ENCODE data around the gene TEX48. TPM values are rescaled to one million over a fixed set of nuclear protein-coding genes. Genes with fewer than 3 reads are reported as not detected.

TEX48 gene
- total RNA-seq, 1 donor from 2014 or later: not detected

DNA sequence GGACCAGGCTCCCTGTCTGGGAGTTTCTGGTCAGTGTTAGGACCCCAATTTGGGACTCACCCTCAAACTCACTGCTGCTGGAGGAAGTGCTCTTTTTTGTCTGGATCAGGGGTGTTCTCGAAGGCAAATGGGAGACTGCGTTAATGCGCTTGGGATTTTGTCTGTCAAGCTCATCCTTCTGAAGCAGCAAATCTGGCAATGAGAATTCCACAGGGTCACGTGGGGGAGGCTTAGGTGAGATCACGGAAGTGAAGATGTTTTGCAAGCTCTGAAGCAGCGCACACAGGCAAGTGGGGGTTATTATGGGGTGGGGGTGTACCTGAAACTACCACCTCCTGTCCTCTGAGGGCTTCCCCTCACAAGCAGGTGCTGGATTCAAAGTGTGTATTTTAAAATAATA is 13.8 kb downstream of the TEX48 start:
- Histone ChIP-seq H3K27ac (no peak overlapping the region), H3K4me2 (no peak overlapping the region), H3K4me1 (peaks cover 6% of the 10 kb centered on the region), H3K4me3 (no peak overlapping the region), H3K79me2 (ENCODE audit: low read depth) (no peaks in the 10 kb centered on the region), H3K9ac (no peak overlapping the region), H2AFZ (replicated peaks) (no peak overlapping the region), H3K27me3 (no peaks in the 10 kb centered on the region), H3K36me3 (no peaks in the 10 kb centered on the region), H4K20me1 (ENCODE audit: low read depth) (no peaks in the 10 kb centered on the region), H3F3A (ENCODE audit: low read depth) (no peaks in the 10 kb centered on the region), H3K9me3 (ENCODE audit: low read depth) (no peaks in the 10 kb centered on the region)
- TF ChIP-seq EZH2phosphoT487 (IDR thresholded peaks at IDR 0.05): no peak
- TF ChIP-seq, protein P1, sequence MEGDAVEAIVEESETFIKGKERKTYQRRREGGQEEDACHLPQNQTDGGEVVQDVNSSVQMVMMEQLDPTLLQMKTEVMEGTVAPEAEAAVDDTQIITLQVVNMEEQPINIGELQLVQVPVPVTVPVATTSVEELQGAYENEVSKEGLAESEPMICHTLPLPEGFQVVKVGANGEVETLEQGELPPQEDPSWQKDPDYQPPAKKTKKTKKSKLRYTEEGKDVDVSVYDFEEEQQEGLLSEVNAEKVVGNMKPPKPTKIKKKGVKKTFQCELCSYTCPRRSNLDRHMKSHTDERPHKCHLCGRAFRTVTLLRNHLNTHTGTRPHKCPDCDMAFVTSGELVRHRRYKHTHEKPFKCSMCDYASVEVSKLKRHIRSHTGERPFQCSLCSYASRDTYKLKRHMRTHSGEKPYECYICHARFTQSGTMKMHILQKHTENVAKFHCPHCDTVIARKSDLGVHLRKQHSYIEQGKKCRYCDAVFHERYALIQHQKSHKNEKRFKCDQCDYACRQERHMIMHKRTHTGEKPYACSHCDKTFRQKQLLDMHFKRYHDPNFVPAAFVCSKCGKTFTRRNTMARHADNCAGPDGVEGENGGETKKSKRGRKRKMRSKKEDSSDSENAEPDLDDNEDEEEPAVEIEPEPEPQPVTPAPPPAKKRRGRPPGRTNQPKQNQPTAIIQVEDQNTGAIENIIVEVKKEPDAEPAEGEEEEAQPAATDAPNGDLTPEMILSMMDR (IDR thresholded peaks at IDR 0.05): no peak
- no peak for TF ChIP-seq EZH2 (IDR thresholded peaks at IDR 0.05)
- Mint-ChIP-seq H3K9me3 (peaks cover 3% of the 10 kb centered on the region), H3K27me3 (ENCODE audit: insufficient read depth, low read depth) (peaks cover 2% of the 10 kb centered on the region), H3K4me3 (no peak overlapping the region), H3K4me1 (peaks cover 13% of the 10 kb centered on the region), H3K27ac (peak overlapping the region; percentile 2), H3K36me3 (no peaks in the 10 kb centered on the region)
- DNase-seq (ENCODE audit: low spot score): no peak

DNA sequence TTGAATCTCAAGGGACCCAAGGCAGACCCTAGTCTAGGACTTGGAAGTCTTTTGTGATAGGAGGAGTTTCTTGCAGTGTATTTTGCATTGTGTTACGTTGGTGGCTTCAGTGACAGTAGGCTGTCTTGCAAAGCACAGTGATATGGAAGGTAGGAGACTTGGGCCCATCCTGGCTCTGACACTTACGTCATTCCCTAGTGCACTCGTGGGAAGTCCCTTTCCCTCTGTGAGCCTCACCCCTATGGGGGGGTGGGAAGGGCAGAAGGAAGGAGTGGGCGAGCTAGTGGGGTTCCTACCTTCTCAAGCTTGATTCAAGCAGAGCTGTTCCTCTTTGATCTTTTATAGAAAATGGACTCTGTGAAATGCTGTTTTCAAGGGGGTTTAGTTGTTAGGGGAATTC is 15.1 kb downstream of the TEX48 start:
- no peaks in the 10 kb centered on the region for H3F3A ChIP-seq (ENCODE audit: low read depth)
- H3K4me1 Mint-ChIP-seq: peaks cover 17% of the 10 kb centered on the region
- no peaks in the 10 kb centered on the region for H3K36me3 ChIP-seq
- H3K27ac Mint-ChIP-seq: peak overlapping the region; percentile 42
- no peaks in the 10 kb centered on the region for H3K36me3 Mint-ChIP-seq
- H3K4me1 ChIP-seq: peaks cover 6% of the 10 kb centered on the region
- no peaks in the 10 kb centered on the region for H3K27me3 ChIP-seq
- DNase-seq (ENCODE audit: low spot score): no peak
- peaks cover 2% of the 10 kb centered on the region for H3K27me3 Mint-ChIP-seq (ENCODE audit: insufficient read depth, low read depth)
- H3K27ac ChIP-seq: no peak overlapping the region
- H3K9me3 Mint-ChIP-seq: peaks cover 3% of the 10 kb centered on the region
- no peak overlapping the region for H3K4me2 ChIP-seq
- H3K4me3 ChIP-seq: no peak overlapping the region
- no peak for TF ChIP-seq EZH2phosphoT487 (IDR thresholded peaks at IDR 0.05)
- TF ChIP-seq EZH2 (IDR thresholded peaks at IDR 0.05): no peak
- TF ChIP-seq, protein P1 (IDR thresholded peaks at IDR 0.05): no peak
- no peaks in the 10 kb centered on the region for H3K79me2 ChIP-seq (ENCODE audit: low read depth)
- no peaks in the 10 kb centered on the region for H3K9me3 ChIP-seq (ENCODE audit: low read depth)
- no peak overlapping the region for H3K9ac ChIP-seq
- H3K4me3 Mint-ChIP-seq: no peak overlapping the region
- peak overlapping the region; percentile 2 for H2AFZ ChIP-seq (replicated peaks)
- no peaks in the 10 kb centered on the region for H4K20me1 ChIP-seq (ENCODE audit: low read depth)

DNA sequence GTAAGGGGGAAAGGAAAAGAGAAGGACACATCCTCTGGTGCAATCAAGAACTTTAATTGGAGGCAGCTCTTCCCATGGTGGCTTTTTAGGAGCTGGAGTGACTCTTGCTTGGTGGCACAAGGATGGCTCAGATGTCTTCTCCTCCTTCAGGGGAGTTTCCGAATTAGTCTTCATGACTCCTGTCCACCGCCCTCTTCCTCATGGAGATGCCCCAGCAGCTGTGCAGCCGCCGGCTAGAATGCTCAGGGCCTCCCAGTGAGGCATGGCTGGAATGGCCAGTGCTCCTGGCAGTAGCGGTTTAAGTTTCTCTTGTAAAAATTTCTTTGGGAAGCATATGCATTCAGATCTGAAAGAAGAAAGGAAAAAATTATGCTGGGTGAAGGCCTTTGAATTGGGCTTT is 15.6 kb downstream of the TEX48 start:
- no peaks in the 10 kb centered on the region for H3K9me3 ChIP-seq (ENCODE audit: low read depth)
- no peaks in the 10 kb centered on the region for H3K27me3 ChIP-seq
- H3K27ac Mint-ChIP-seq: peak overlapping the region; percentile 42
- no peak overlapping the region for H3K4me3 Mint-ChIP-seq
- peaks cover 17% of the 10 kb centered on the region for H3K4me1 Mint-ChIP-seq
- H3K4me2 ChIP-seq: no peak overlapping the region
- H4K20me1 ChIP-seq (ENCODE audit: low read depth): no peaks in the 10 kb centered on the region
- peaks cover 3% of the 10 kb centered on the region for H3K9me3 Mint-ChIP-seq
- no peak overlapping the region for H3K27ac ChIP-seq
- peak overlapping the region; percentile 2 for H2AFZ ChIP-seq (replicated peaks)
- peaks cover 2% of the 10 kb centered on the region for H3K27me3 Mint-ChIP-seq (ENCODE audit: insufficient read depth, low read depth)
- no peak overlapping the region for H3K4me3 ChIP-seq
- H3K9ac ChIP-seq: no peak overlapping the region
- peaks cover 6% of the 10 kb centered on the region for H3K4me1 ChIP-seq
- TF ChIP-seq, protein P1 (IDR thresholded peaks at IDR 0.05): no peak
- no peak for TF ChIP-seq EZH2phosphoT487 (IDR thresholded peaks at IDR 0.05)
- no peak for TF ChIP-seq EZH2 (IDR thresholded peaks at IDR 0.05)
- no peaks in the 10 kb centered on the region for H3K36me3 ChIP-seq
- no peaks in the 10 kb centered on the region for H3K36me3 Mint-ChIP-seq
- DNase-seq (ENCODE audit: low spot score): no peak
- H3K79me2 ChIP-seq (ENCODE audit: low read depth): no peaks in the 10 kb centered on the region
- H3F3A ChIP-seq (ENCODE audit: low read depth): no peaks in the 10 kb centered on the region
